ENCODE data around the gene PLEKHF1. TPM values are rescaled to one million over a fixed set of nuclear protein-coding genes. Genes with fewer than 3 reads are reported as not detected.

The PLEKHF1 gene
- total and polyA plus RNA-seq, 8 donors, result 2.1 to 9.3 (median 4.4) TPM

DNA sequence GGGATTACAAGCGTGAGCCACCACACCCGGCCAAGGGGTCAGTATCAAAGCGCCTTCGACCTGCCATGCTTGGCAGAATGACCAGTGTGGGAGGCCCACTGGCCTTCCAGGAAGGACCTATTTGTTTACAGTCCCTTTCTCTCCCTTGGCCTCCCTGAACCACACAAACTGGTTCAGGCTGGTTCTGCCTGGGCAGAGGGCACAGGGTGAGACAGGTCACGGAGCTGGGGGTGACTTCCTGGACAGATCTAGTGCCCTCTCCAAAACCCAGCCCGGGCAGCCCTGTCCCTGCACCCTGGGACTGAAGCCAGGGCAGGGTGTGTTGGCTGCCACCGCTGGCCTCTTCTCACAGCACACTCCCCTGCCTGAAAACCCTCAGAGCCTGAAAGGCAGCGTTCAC, 11.3 kb downstream of the PLEKHF1 start:
- Histone ChIP-seq H3K9me3 (no peaks in the 10 kb centered on the region), H3K36me3 (peaks cover 0 to 23% (median 5%) of the 10 kb centered on the region in 3 donors), H3K27me3 (no peaks in the 10 kb centered on the region), H3K4me3 (no peak overlapping the region), H3K4me1 (no peaks in the 10 kb centered on the region), H3K27ac (peak overlapping the region in 2 of 4 donors; percentile 18 to 33)
- intact Hi-C loops (cut with DNase I), result loop anchor here in 1 of 3 donors (10.0 kb wide), 1 partner anchor 62 kb away; no protein-coding TSS in a partner anchor
- no peak for FAIRE-seq
- TF ChIP-seq, protein P1, sequence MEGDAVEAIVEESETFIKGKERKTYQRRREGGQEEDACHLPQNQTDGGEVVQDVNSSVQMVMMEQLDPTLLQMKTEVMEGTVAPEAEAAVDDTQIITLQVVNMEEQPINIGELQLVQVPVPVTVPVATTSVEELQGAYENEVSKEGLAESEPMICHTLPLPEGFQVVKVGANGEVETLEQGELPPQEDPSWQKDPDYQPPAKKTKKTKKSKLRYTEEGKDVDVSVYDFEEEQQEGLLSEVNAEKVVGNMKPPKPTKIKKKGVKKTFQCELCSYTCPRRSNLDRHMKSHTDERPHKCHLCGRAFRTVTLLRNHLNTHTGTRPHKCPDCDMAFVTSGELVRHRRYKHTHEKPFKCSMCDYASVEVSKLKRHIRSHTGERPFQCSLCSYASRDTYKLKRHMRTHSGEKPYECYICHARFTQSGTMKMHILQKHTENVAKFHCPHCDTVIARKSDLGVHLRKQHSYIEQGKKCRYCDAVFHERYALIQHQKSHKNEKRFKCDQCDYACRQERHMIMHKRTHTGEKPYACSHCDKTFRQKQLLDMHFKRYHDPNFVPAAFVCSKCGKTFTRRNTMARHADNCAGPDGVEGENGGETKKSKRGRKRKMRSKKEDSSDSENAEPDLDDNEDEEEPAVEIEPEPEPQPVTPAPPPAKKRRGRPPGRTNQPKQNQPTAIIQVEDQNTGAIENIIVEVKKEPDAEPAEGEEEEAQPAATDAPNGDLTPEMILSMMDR (IDR thresholded peaks at IDR 0.05), result no peak
- WGBS, 2 donors, result 44 to 58% methylated on average over 8 of the region's 8 CpGs
- DNase-seq, result no peak
- ATAC-seq, result peak in 3 of 4 donors; percentile 17 to 55 (median 36)

DNA sequence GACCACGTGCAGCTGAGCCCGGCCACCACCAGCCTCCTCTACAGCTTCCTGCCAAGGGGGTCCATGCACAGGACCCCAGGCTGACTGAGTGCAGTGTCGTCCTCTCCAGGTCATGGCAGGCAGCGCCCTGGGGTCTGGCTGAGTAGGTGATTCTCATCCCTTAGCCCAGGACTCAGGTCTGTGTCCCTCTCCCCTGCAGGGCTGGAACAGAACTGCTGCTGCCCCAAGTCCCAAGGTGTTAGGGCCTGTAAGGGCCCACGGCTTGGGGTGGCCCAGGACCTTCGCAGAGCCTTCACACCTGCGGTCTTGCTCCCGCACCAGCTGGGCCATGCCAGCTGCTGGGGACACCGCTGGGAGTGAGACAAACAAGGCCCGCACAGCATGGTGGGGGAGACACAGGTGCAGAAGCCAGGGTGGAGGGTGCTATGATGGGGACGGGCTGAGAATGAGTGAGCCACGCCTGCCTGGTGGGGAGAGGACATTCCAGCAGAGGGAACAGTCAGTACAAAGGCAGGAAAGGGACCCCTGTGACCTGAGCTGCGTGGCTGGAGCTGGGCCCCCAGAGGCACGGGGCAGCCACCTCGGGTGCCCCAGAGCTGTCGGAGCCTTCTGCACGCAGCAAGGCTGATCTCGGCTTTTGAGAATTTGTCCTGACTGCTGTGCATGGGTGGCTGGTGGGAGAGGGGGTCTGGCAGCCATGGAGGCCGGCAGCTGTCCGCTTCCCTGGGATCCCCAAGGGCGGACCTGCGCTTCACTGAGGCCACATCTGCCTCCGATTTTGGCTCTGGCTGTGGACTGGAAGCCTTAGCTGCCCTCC, 11.9 kb downstream of the PLEKHF1 start:
- Histone ChIP-seq H3K27me3 (no peaks in the 10 kb centered on the region), H3K9me3 (no peaks in the 10 kb centered on the region), H3K4me1 (no peaks in the 10 kb centered on the region), H3K36me3 (peaks cover 0 to 23% (median 5%) of the 10 kb centered on the region in 3 donors), H3K4me3 (no peak overlapping the region), H3K27ac (peak overlapping the region in 2 of 4 donors; percentile 18 to 33)
- ATAC-seq, result no peak
- intact Hi-C loops (cut with DNase I), result loop anchor here in 1 of 3 donors (10.0 kb wide), 1 partner anchor 62 kb away; no protein-coding TSS in a partner anchor
- 82 to 85% methylated on average over 20 to 23 of the region's 23 CpGs for WGBS, 2 donors
- DNase-seq, result peak in 1 of 6 donors; percentile 34
- FAIRE-seq, result no peak
- TF ChIP-seq, protein P1 (IDR thresholded peaks at IDR 0.05), result no peak

DNA sequence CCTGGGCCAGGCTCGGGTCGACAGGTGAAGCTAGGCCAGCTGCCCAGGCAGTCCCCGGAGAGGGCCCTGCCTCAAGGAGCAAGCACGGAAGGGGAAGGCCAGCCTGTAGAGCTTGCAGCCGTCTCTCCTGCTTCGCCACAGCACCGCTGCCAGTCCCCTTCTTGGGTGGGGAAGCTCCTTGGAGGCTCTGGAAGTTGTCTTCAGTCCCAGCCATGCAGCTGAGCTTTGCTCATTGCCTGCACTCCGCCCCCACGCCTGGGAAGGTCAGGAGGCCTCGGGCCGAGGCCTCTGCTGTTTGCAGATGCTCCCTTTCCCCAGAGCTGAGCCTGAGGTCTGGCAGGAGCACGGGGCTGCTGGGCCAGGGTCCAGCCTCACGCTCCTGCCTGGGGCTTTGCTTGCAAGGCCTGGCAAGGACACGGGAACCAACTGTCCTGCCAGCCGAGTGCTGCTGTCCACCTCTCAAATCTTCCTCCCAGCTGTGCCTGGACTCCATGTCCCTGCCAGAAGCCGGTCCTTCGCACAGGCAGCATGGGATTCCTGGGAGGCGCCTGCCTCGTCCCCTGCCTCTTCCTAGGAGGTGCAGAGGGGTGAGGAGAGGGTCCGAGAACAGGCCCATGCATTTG, 13.3 kb downstream of the PLEKHF1 start:
- ATAC-seq (peak in 3 of 4 donors; percentile 19 to 53 (median 44)), FAIRE-seq (no peak), DNase-seq (peak in 1 of 6 donors; percentile 66)
- TF ChIP-seq, protein P1 (IDR thresholded peaks at IDR 0.05), result no peak
- Histone ChIP-seq H3K4me1 (no peaks in the 10 kb centered on the region), H3K27ac (no peak overlapping the region), H3K27me3 (no peaks in the 10 kb centered on the region), H3K9me3 (no peaks in the 10 kb centered on the region), H3K4me3 (no peak overlapping the region), H3K36me3 (peaks cover 0 to 23% (median 5%) of the 10 kb centered on the region in 3 donors)
- intact Hi-C loops (cut with DNase I), result loop anchor here in 1 of 3 donors (10.0 kb wide), 1 partner anchor 64 kb away; no protein-coding TSS in a partner anchor
- WGBS, 2 donors, result 69 to 71% methylated on average over 19 to 20 of the region's 20 CpGs

DNA sequence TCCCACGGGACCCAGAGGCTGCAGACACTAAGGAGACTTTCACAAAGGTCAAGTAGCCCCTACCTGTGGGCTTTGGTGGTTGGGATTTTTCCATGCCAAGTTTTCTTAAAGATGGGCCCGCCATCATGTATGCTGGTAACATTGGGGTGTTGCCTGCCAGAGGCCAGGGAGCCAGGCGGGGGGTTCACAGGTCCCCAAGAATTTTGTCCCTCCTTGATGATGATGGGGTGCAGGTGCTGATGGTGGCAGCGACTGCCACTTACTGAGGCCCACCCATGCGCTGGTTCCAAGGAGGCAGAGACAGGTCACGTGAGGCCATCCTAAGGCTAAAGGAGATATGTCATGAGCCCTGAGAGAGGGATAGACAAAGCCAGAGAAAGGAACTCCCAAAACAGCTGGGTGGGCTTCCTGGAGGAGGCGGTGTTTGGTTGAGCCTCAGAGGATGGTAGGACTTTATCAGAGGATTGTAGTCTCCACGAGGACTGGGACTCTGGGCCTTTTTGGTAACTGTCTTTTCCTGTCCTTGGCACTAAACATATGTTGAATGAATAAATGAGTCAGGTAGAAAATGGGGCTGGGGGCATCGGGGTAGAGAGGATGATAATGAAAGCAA, 14.4 kb downstream of the PLEKHF1 start:
- ATAC-seq (no peak), DNase-seq (peak in 1 of 6 donors; percentile 17), FAIRE-seq (no peak)
- Histone ChIP-seq H3K27me3 (no peaks in the 10 kb centered on the region), H3K9me3 (no peaks in the 10 kb centered on the region), H3K4me3 (no peak overlapping the region), H3K27ac (no peak overlapping the region), H3K4me1 (no peaks in the 10 kb centered on the region), H3K36me3 (peaks cover 0 to 14% (median 0%) of the 10 kb centered on the region in 3 donors)
- TF ChIP-seq, protein P1 (IDR thresholded peaks at IDR 0.05), result no peak
- intact Hi-C loops (cut with DNase I), result loop anchor here in 1 of 3 donors (10.0 kb wide), 1 partner anchor 65 kb away; no protein-coding TSS in a partner anchor
- 83 to 88% methylated on average over 9 of the region's 9 CpGs for WGBS, 2 donors

All from pancreas (tissue), 10 donors.